ENCODE data around the gene SPON1. TPM values are rescaled to one million over a fixed set of nuclear protein-coding genes. Genes with fewer than 3 reads are reported as not detected.
A peak's percentile ranks its signal among the peaks of the same experiment; 100 is the strongest.
"Not testable (repeated sequence)": the region's sequence is repeated elsewhere in the genome, so short reads cannot be mapped to it uniquely, and the experiment has no call there.

The SPON1 gene
- total RNA-seq, 1 experiment from 2014 or later = not detected

DNA sequence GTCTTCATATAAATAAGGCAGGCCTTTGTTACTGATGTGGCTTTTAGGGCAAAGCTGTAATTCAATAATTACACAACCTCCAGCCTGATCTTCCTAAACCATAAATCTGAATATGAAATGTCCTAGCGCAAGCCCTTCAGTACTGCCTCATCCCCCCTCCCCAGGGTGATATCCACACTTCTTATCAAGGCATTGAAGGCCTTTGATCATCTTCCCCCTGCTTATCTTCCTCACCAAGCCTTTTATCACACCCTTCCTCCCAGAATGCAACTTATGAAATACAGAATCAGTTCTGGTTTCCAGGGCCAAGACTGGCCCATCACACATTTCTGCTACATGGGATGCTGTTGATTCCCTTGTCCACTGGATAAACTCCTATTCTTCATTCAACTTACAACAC lies 12.1 kb downstream of the SPON1 start:
- no peak for DNase-seq (ENCODE audit: low read depth)

GRCh38 chr11:13983081-13983751 lies 20.7 kb downstream of the SPON1 start:
- no peak for DNase-seq (ENCODE audit: low read depth)

GRCh38 chr11:13984616-13985450 lies 22.3 kb downstream of the SPON1 start:
- DNase-seq (ENCODE audit: low read depth) = peak; percentile 53

GRCh38 chr11:13986695-13987094 lies 24.2 kb downstream of the SPON1 start:
- DNase-seq (ENCODE audit: low read depth) = not testable (repeated sequence)

DNA sequence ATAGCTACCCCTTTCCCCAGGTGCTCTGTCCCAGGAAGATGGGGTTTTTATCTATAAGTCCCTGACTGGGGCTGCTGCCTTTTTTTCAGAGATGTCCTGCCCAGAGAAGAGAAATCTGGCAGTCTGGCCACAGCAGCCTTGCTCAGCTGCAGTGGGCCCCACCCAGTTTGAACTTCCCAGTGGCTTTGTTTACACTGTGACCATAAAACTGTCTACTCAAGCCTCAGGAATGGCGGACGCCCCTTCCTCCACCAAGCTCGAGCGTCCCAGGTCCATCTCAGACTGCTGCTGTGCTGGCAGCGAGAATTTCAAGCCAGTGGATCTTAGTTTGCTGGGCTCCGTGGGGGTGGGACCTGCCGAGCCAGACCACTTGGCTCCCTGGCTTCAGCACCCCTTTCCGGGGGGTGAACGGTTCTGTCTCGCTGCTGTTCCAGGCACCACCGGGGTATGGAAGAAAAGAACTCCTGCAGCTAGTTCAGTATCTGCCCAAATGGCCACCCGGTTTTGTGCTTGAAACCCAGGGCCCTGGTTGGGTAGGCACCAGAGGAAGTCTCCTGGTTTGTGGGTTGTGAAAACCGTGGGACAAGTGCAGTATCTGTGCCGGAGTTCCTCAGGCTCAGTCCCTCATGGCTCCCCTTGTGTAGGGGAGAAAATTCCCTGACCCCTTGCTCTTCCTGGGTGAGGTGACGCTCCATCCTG lies 29.8 kb downstream of the SPON1 start:
- peak; percentile 76 for DNase-seq (ENCODE audit: low read depth)

- DNase-seq (ENCODE audit: low read depth) = no peak
These were observed 30.7 kb downstream of the SPON1 start for GRCh38 chr11:13993096-13993765.

DNA sequence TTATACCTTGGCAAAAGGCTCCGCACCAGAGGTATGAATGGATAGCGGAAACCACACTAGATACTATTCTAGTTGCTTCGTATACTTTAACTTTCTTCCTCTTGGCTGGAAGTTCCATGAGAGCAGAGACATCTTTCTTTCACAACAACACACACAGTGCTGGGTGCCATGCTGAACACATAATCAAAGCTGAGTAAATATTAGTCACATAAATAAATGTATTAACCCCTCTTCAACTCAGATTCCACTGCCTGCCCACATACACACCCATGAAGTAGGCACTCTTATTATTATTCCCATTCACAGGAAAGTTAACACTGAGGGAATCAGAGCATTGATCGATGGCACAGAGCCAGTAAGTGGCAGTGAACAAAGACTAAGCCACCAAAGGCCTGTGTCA lies 35.4 kb downstream of the SPON1 start:
- DNase-seq (ENCODE audit: low read depth) = no peak

- DNase-seq (ENCODE audit: low read depth) = no peak
These were observed 37.2 kb downstream of the SPON1 start for GRCh38 chr11:13999704-14000103.

- no peak for DNase-seq (ENCODE audit: low read depth)
These were observed 39.1 kb downstream of the SPON1 start for GRCh38 chr11:14001597-14001996.

GRCh38 chr11:14007566-14007965 lies 45.0 kb downstream of the SPON1 start:
- DNase-seq (ENCODE audit: low read depth) = no peak

- DNase-seq (ENCODE audit: low read depth) = no peak
These were observed 48.1 kb downstream of the SPON1 start for GRCh38 chr11:14010665-14011064.

- peak; percentile 31 for DNase-seq (ENCODE audit: low read depth)
These were observed 50.3 kb downstream of the SPON1 start for GRCh38 chr11:14012846-14013245.

GRCh38 chr11:14015711-14016110 lies 53.2 kb downstream of the SPON1 start:
- DNase-seq (ENCODE audit: low read depth) = peak; percentile 69

- no peak for DNase-seq (ENCODE audit: low read depth)
These were observed 55.9 kb downstream of the SPON1 start for GRCh38 chr11:14018441-14018840.

GRCh38 chr11:14021738-14022137 lies 59.2 kb downstream of the SPON1 start:
- DNase-seq (ENCODE audit: low read depth) = no peak

DNA sequence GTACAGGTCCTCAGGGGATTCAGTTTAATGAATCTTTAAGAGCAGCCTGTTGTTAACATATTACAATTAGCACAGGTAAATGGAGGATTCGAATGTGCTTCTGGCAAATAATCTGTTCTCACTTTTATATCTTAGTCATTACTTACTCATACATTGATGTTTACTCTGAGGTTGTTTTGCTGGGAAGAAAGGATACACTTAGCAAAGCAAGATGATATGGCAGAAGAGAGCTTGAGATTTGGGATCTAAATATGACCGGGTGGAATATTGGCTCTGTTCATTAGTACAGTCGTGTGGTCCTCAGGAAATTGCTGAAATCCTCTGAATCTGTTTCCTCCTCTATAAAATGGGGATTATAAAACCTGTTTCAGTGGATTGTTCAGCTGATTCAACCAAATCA lies 59.7 kb downstream of the SPON1 start:
- no peak for DNase-seq (ENCODE audit: low read depth)

GRCh38 chr11:14022821-14023220 lies 60.3 kb downstream of the SPON1 start:
- DNase-seq (ENCODE audit: low read depth) = no peak

GRCh38 chr11:14026961-14027360 lies 64.4 kb downstream of the SPON1 start:
- no peak for DNase-seq (ENCODE audit: low read depth)

- no peak for DNase-seq (ENCODE audit: low read depth)
These were observed 65.0 kb downstream of the SPON1 start for GRCh38 chr11:14027525-14027924.

DNA sequence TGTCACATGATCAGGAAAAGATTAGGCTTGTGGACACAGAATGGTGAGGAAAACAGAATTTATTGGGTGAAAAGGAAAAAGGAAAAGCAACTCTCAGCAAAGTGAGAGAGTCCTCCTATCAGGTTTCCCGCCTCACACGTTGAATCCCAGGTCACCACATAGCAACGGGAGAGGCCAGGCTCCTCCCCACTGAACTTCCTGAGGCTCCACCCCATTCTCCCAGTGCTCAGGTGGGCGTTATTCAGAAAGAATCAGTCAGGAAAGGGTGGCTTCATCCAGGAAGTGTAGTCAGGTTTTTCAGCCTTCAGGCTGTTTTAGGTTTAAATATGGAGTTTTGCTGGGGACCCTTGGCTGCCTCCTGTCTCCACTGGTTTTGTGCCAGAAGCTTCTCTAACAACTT lies 66.9 kb downstream of the SPON1 start:
- DNase-seq (ENCODE audit: low read depth) = no peak

Data from HT1080 (cell line).